Bronchial smooth muscle cell (primary cell): ENCODE measurements around the gene CRYGC. TPM values are rescaled to one million over a fixed set of nuclear protein-coding genes. Genes with fewer than 3 reads are reported as not detected.

ENCODE experiments used
- total RNA-seq: library from RNA; depleted of rRNA; stranded (reverse); fragments of >200 nt; gene quantifications from 2 replicates; pipeline ENCODE4 v1.2.1, GENCODE V29; 2014

The CRYGC gene, protein sequence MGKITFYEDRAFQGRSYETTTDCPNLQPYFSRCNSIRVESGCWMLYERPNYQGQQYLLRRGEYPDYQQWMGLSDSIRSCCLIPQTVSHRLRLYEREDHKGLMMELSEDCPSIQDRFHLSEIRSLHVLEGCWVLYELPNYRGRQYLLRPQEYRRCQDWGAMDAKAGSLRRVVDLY
- not detected in 2 replicates for total RNA-seq

DNA sequence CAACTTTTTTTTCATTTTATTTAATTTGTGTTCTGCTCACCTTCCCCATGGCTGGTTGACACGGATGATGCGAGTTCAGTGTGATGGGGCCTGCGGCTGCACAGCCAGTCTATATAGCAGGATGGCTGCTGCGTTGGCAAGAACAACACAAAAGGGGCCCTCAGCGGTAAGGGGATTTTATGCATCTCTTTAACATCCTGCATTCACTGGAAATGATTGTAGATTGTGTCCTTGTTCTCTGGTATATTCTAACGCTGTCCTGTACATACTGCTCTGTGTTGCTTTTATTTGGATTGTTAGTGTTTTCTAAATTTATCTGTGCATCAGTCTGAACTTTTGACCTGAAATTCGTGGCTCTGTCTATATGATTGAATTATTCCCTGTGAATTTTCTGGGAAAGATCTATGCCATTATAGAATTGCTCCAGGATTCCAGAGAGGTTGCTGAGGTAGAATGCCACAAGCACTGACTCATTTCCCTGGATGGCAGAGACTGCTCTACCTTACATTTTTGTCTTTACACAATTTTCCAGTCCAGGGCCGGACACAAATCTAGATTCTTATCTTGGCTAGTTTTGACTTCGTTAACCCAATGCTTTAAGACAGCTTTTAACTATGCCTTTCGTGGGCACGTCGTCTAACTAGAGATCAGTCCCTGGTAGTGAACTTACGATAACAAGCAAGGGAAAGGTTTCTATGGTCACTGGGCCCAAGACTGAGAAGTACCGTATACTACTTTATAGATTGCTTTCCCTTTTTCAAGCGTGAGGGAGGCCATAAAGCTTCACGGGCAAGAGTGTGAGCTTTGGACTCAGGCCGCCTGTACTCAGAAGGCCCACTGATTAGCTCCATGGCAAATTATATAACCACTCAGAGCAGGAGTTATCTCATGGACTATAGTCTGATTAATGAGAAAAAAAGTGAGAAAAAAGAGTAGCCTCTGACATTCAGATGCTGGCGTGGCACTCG, at the start of gene CRYGC:
TSS of gene CRYGC (minus strand) at position 85 of the 968 bp plus-strand sequence. CDS start at position 49, 36 bp downstream.

DNA sequence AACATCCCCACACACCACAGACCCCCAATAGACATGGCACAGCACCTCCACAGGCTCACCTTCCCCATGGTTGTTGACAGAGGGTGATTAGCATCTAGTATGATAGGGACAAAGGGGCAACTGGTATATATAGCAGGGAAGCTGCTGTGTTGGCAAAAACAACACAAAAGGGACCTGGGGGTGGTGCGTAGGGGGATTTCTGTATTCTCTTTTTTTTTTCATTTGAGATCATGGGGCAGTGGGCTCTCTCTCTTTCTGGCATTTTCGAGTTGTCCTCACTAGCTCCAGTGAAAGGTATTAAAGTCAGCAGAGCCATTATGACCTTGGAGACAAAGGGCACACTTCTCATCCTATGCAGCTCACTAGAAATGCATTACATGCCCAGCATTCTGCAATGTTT, 33.9 kb upstream of the CRYGC start, which contains the start of gene CRYGA:
TSS of gene CRYGA (minus strand) at position 101 of the 400 bp plus-strand sequence. CDS start at position 68, 33 bp downstream.

DNA sequence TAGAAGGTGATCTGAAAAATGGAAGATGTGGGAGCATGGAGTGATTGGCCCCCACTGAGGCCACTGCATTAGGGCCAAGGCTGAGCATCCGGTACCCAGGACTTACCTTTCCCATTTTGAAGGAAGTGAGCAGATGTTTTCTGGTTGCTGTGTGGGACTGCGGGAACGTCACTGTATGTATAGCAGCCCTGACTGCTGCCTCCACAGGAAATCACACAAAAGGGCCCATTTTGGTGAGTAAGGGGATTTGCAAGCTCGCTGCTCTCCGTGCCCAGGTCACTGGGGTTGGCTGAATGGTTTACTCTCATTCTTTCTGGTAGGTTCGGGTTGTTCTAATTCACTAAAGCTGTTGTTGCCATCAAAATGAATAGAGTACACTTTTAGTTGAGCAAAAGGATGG, 16.4 kb upstream of the CRYGC start, which contains the start of gene CRYGB:
TSS of gene CRYGB (minus strand) at position 153 of the 400 bp plus-strand sequence. CDS start at position 115, 38 bp downstream.

DNA sequence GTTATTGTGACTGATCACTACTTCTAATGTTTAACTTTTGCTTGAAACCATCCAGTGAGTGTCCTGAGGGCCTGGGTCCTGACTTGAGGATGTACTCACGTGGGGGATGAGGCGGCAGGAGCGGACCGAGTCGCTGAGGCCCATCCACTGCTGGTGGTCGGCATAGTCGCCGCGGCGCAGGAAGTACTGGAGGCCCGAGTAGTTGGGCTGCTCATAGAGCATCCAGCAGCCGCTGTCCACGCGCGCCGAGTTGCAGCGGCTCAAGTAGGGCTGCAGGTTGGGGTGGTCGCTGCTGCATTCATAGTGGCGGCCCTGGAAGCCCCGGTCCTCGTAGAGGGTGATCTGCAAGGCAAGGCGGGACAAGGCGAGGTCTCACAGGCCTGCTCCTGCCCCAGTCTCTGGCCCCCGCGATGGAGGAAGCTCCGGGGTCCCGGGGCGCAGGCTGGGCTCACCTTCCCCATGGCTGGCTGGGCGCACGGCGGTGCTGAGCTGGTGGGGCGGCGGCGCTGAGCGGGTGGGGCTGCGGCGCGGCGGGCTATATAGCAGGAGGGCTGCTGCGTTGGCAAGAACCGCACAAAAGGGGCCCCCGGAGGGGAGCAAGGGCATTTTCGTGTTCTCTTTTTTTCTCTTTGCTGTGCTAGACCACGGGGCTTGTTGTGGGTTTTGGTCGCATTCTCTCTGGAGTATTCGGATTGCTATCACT, 5.5 kb downstream of the CRYGC start, which contains the start of gene CRYGD:
TSS of gene CRYGD (minus strand) at position 512 of the 703 bp plus-strand sequence. CDS start at position 461, 51 bp downstream.

Other genes with a start within 250 kb of the CRYGC start
- 10.6 and 18.6 TPM in 2 replicates for gene PLEKHM3, start 104.3 kb downstream of the CRYGC start, total RNA-seq
- gene CRYGD, start 5.3 kb downstream of the CRYGC start, total RNA-seq: not detected in 2 replicates
- not detected in 2 replicates for gene CRYGB, start 16.3 kb upstream of the CRYGC start, total RNA-seq
- gene CRYGA, start 33.8 kb upstream of the CRYGC start, total RNA-seq: not detected in 2 replicates
- not detected in 2 replicates for gene C2orf80, start 60.2 kb upstream of the CRYGC start, total RNA-seq
- gene IDH1, start 125.2 kb upstream of the CRYGC start, total RNA-seq: 200 and 249 TPM in 2 replicates
- 21.4 and 27.1 TPM in 2 replicates for gene PIKFYVE, start 136.4 kb upstream of the CRYGC start, total RNA-seq